ENCODE results near the gene NPC1.

NPC1 gene

DNA sequence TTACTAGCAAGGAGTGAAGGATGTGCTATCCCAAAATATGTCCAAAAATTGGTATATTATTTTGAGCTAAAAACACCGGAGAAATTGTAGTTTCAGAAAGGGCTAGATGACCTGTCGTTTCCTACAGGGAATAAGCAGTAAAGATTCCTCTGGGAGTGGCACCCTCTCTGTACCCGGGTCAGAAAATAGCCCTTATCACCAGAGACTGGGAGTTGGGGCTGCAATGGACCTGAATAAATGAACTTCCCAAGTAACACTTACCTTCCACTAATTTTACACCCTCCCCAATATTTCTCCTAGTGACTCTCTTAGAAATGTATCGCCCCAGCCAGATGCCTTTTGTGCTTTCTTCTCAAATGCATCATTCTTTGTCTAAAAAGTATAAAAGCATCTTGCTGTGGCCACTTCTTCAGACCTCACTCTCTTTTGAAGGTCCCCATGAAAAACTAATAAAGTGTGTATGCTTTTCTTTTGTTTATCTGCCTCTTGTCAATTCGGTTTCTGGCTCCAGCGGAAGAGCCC lies 83.7 kb downstream of the NPC1 start:
- no peak for DNase-seq (ENCODE audit: extremely low spot score)
- CTCF ChIA-PET = interaction anchor here (1.2 to 14.2 kb wide), 3 partner anchors 14 to 45 kb away, joined by 3 to 178 read pairs (median 46); no protein-coding TSS in a partner anchor
- TF ChIP-seq, protein P1, sequence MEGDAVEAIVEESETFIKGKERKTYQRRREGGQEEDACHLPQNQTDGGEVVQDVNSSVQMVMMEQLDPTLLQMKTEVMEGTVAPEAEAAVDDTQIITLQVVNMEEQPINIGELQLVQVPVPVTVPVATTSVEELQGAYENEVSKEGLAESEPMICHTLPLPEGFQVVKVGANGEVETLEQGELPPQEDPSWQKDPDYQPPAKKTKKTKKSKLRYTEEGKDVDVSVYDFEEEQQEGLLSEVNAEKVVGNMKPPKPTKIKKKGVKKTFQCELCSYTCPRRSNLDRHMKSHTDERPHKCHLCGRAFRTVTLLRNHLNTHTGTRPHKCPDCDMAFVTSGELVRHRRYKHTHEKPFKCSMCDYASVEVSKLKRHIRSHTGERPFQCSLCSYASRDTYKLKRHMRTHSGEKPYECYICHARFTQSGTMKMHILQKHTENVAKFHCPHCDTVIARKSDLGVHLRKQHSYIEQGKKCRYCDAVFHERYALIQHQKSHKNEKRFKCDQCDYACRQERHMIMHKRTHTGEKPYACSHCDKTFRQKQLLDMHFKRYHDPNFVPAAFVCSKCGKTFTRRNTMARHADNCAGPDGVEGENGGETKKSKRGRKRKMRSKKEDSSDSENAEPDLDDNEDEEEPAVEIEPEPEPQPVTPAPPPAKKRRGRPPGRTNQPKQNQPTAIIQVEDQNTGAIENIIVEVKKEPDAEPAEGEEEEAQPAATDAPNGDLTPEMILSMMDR (IDR thresholded peaks at IDR 0.05; ENCODE audit: control extremely low read depth, extremely low read depth, low read depth, missing control alignments) = no peak
- POLR2A ChIA-PET = interaction anchor here (0.6 kb wide), 1 partner anchor 20 kb away, joined by 3 read pairs; no protein-coding TSS in a partner anchor

DNA sequence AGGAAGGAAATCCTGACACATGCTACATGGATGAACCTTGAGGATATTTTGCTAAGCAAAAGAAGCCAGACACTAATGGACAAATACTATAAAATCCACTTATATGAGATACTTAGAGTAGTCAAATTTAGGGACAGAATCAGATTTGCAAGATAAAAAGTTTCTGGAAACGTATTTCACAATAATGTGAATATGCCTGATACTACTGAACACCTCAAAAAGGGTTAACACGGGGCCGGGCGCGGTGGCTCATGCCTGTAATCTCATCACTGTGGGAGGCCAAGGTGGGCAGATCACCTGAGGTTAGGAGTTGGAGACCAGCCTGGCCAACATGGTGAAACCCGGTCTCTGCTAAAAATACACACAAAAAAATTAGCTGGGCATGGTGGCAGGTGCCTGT lies 84.7 kb downstream of the NPC1 start:
- TF ChIP-seq, protein P1 (IDR thresholded peaks at IDR 0.05; ENCODE audit: control extremely low read depth, extremely low read depth, low read depth, missing control alignments) = no peak
- ChIA-PET CTCF (interaction anchor here (1.5 to 14.2 kb wide), 3 partner anchors 10 to 18 kb away, joined by 3 to 178 read pairs (median 46); no protein-coding TSS in a partner anchor), POLR2A (no interaction called here)
- DNase-seq (ENCODE audit: extremely low spot score) = no peak

DNA sequence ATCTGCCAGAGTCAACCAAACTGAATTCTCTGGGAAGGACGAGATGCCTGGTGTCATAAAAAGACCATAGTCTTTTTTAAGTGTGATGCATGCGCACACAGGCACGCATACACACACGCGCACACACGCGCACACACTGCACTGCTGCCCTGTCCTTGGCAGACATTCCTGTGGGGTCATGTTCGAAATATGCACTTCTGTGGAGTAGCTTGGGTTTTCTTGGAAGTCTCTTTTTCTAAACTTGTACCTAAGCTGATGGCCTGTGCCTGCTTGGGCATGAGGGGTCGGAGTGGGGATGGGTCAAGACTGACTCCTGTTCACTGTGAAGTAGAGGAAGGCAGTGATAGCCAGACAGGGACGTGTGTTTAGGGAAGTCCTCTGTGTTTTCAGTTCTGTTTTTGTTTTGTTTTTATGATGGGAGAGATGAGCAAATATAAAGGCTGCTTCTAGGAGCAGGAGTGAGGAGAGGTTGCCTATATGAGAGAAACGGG lies 87.0 kb downstream of the NPC1 start:
- CTCF ChIA-PET = interaction anchor here (1.0 to 14.2 kb wide), 20 partner anchors 9 to 699 kb away, joined by 3 to 178 read pairs (median 8); no protein-coding TSS in a partner anchor
- TF ChIP-seq, protein P1 (IDR thresholded peaks at IDR 0.05; ENCODE audit: control extremely low read depth, extremely low read depth, low read depth, missing control alignments) = no peak
- no peak for DNase-seq (ENCODE audit: extremely low spot score)
- POLR2A ChIA-PET = no interaction called here

DNA sequence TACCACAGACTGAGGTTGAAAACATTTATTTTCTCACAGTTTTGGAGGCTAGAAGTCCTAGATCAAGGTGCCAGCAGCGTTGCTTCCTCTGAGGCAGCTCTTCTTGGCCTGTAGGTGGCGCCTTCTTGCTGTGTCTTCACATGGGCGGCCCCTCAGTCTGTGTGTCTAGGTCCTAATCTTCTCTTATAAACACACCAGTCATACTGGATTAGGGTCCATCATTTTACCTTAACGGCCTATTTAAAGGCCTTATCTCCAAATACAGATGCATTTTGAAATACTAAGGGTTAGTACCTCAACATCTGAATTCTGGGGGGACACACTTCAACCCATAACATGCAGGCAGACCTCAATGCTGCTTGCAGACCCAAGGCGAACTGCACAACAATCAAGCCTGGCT lies 87.4 kb downstream of the NPC1 start:
- CTCF ChIA-PET = interaction anchor here (0.6 to 14.2 kb wide), 42 partner anchors 8 to 699 kb away, joined by 3 to 178 read pairs (median 4); no protein-coding TSS in a partner anchor
- peak; percentile 69 for DNase-seq (ENCODE audit: extremely low spot score)
- POLR2A ChIA-PET = no interaction called here
- TF ChIP-seq, protein P1 (IDR thresholded peaks at IDR 0.05; ENCODE audit: control extremely low read depth, extremely low read depth, low read depth, missing control alignments) = peak; percentile 94

DNA sequence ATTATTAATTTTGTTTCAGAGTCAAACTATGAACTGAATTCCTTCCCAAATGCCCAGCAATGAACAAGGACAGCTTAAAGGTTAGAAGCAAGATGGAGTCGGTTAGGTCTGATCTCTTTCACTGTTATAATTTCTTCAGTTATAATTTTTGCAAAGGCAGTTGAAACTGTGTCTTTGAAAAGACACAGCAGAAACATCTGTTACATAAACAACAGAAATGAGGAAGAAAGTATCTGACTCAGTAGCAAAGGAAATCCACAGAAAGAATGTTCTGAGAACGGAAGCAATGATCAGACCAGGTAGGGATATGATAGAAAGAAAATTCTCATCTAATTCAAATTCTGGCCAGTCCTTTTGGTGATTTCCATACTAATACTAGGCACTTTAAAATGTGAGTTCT lies 88.2 kb downstream of the NPC1 start:
- CTCF ChIA-PET = interaction anchor here (0.6 to 14.2 kb wide), 42 partner anchors 8 to 698 kb away, joined by 3 to 178 read pairs (median 4); no protein-coding TSS in a partner anchor
- POLR2A ChIA-PET = no interaction called here
- no peak for DNase-seq (ENCODE audit: extremely low spot score)
- TF ChIP-seq, protein P1 (IDR thresholded peaks at IDR 0.05; ENCODE audit: control extremely low read depth, extremely low read depth, low read depth, missing control alignments) = no peak

DNA sequence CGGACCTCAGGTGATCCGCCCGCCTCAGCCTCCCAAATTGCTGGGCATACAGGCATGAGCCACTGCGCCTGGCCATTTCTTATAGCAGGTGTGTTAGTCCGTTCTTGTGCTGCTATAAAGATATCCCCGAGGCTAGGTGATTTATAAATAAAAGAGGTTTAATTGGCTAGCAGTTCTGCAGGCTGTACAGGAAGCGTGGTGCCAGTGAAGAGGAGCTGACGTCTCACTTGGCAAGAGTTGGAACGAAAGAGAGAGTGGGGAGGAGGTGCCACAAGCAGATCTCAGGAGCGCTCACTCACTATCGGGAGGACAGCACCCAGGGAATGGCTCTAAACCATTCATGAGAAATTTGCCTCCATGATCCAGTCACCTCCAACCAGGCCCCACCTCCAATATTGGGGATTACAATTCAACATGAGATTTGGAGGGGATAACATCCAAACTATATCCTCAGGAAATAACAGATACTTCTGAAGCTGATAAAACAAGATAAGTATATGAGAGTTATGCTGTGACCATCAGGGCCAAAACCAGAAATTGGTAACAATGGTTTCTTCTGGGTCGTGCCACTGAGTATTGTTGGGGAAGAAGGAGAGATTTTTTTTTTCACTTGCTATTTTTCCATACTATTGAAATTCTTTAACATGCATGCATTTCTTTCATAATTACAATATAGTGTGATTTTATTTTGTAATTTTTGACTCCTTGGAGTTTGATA lies 90.4 kb downstream of the NPC1 start:
- POLR2A ChIA-PET = no interaction called here
- DNase-seq (ENCODE audit: extremely low spot score) = no peak
- CTCF ChIA-PET = interaction anchor here (1.7 to 14.2 kb wide), 3 partner anchors 9 to 20 kb away, joined by 6 to 178 read pairs (median 33); no protein-coding TSS in a partner anchor
- TF ChIP-seq, protein P1 (IDR thresholded peaks at IDR 0.05; ENCODE audit: control extremely low read depth, extremely low read depth, low read depth, missing control alignments) = no peak

Measured in GM10248 (cell line).